SH-SY5Y (cell line): ENCODE results near the gene BICDL2.

ENCODE experiments used
- GATA2 ChIP-seq: IDR thresholded peaks from 2 replicates; pipeline ENCODE4 v1.6.1; 2011; ENCODE audit warnings: mild to moderate bottlenecking, low read depth, low read length
- GATA3 ChIP-seq: IDR thresholded peaks from 2 replicates; pipeline ENCODE4 v1.6.1; 2011; ENCODE audit warnings: low read depth, mild to moderate bottlenecking, low read length, moderate library complexity

BICDL2 gene

GRCh38 chr16:2979669-2980226 lies 57.0 kb downstream of the BICDL2 start:
- TF ChIP-seq GATA3: no peak
- no peak for TF ChIP-seq GATA2
